Measurements from ENCODE around the gene ARHGEF28. TPM values are rescaled to one million over a fixed set of nuclear protein-coding genes. Genes with fewer than 3 reads are reported as not detected.

ARHGEF28 gene
- total RNA-seq, 2 experiments from 2014 or later: not detected

GRCh38 chr5:73740274-73740790 is 114.3 kb downstream of the ARHGEF28 start:
- no peak overlapping the region for H3K4me3 ChIP-seq (ENCODE audit: low read depth, low read length, poor library complexity, severe bottlenecking)
- no peaks in the 10 kb centered on the region for H3K36me3 ChIP-seq (ENCODE audit: insufficient read depth, low read length)
- intact Hi-C loops (cut with micrococcal nuclease; ENCODE audit: unreplicated experiment): no loop called here
- H4K20me1 ChIP-seq (ENCODE audit: insufficient read depth, low read length): no peaks in the 10 kb centered on the region
- BruUV-seq (replicated peaks): no TSS peak
- no peak overlapping the region for H3K4me2 ChIP-seq (ENCODE audit: low read length)
- ChIA-PET CTCF (ENCODE audit: unreplicated experiment) (no interaction called here), POLR2A (interaction anchor here (1.0 kb wide), 1 partner anchor 10 kb away, joined by 6 read pairs; no protein-coding TSS in a partner anchor)
- H3K27ac ChIP-seq (ENCODE audit: low read depth, low read length, poor library complexity, severe bottlenecking): no peak overlapping the region
- H2AFZ ChIP-seq (ENCODE audit: low read length): no peak overlapping the region
- H3K79me2 ChIP-seq (ENCODE audit: insufficient read depth, low read depth, low read length): no peaks in the 10 kb centered on the region
- no peak for TF ChIP-seq CTCF (conservative IDR thresholded peaks at IDR 0.05; ENCODE audit: low read length)
- TF ChIP-seq EZH2phosphoT487 (IDR thresholded peaks at IDR 0.05; ENCODE audit: borderline replicate concordance, low read depth, low read length): no peak
- H3K9me2 ChIP-seq (ENCODE audit: insufficient read depth, low read length): no peaks in the 10 kb centered on the region
- DNase-seq (ENCODE audit: low spot score): no peak
- H3K4me1 ChIP-seq (ENCODE audit: insufficient read depth, low read length, poor library complexity, severe bottlenecking): no peaks in the 10 kb centered on the region
- H3K9me3 ChIP-seq (ENCODE audit: low read length): no peaks in the 10 kb centered on the region

GRCh38 chr5:73743161-73743560 is 117.2 kb downstream of the ARHGEF28 start:
- ChIA-PET POLR2A (no interaction called here), CTCF (ENCODE audit: unreplicated experiment) (no interaction called here)
- Histone ChIP-seq H3K36me3 (ENCODE audit: insufficient read depth, low read length) (no peaks in the 10 kb centered on the region), H3K4me3 (ENCODE audit: low read depth, low read length, poor library complexity, severe bottlenecking) (no peak overlapping the region), H3K4me2 (ENCODE audit: low read length) (no peak overlapping the region), H4K20me1 (ENCODE audit: insufficient read depth, low read length) (no peaks in the 10 kb centered on the region), H2AFZ (ENCODE audit: low read length) (no peak overlapping the region), H3K4me1 (ENCODE audit: insufficient read depth, low read length, poor library complexity, severe bottlenecking) (no peaks in the 10 kb centered on the region), H3K9me3 (ENCODE audit: low read length) (no peaks in the 10 kb centered on the region), H3K9me2 (ENCODE audit: insufficient read depth, low read length) (no peaks in the 10 kb centered on the region), H3K27ac (ENCODE audit: low read depth, low read length, poor library complexity, severe bottlenecking) (no peak overlapping the region), H3K79me2 (ENCODE audit: insufficient read depth, low read depth, low read length) (no peaks in the 10 kb centered on the region)
- TF ChIP-seq EZH2phosphoT487 (IDR thresholded peaks at IDR 0.05; ENCODE audit: borderline replicate concordance, low read depth, low read length): no peak
- intact Hi-C loops (cut with micrococcal nuclease; ENCODE audit: unreplicated experiment): no loop called here
- no TSS peak for BruUV-seq (replicated peaks)
- DNase-seq (ENCODE audit: low spot score): no peak

- no peak for DNase-seq (ENCODE audit: low spot score)
- H3K4me3 ChIP-seq (ENCODE audit: low read depth, low read length, poor library complexity, severe bottlenecking): no peak overlapping the region
- no peak overlapping the region for H3K27ac ChIP-seq (ENCODE audit: low read depth, low read length, poor library complexity, severe bottlenecking)
- no peaks in the 10 kb centered on the region for H4K20me1 ChIP-seq (ENCODE audit: insufficient read depth, low read length)
- intact Hi-C loops (cut with micrococcal nuclease; ENCODE audit: unreplicated experiment): no loop called here
- ChIA-PET POLR2A (no interaction called here), CTCF (ENCODE audit: unreplicated experiment) (no interaction called here)
- no peaks in the 10 kb centered on the region for H3K9me2 ChIP-seq (ENCODE audit: insufficient read depth, low read length)
- TF ChIP-seq EZH2phosphoT487 (IDR thresholded peaks at IDR 0.05; ENCODE audit: borderline replicate concordance, low read depth, low read length) (no peak), CTCF (conservative IDR thresholded peaks at IDR 0.05; ENCODE audit: low read length) (no peak)
- no peaks in the 10 kb centered on the region for H3K4me1 ChIP-seq (ENCODE audit: insufficient read depth, low read length, poor library complexity, severe bottlenecking)
- H3K36me3 ChIP-seq (ENCODE audit: insufficient read depth, low read length): no peaks in the 10 kb centered on the region
- no TSS peak for BruUV-seq (replicated peaks)
- no peak overlapping the region for H2AFZ ChIP-seq (ENCODE audit: low read length)
- no peak overlapping the region for H3K4me2 ChIP-seq (ENCODE audit: low read length)
- H3K9me3 ChIP-seq (ENCODE audit: low read length): no peaks in the 10 kb centered on the region
- no peaks in the 10 kb centered on the region for H3K79me2 ChIP-seq (ENCODE audit: insufficient read depth, low read depth, low read length)
These were observed 119.8 kb downstream of the ARHGEF28 start for GRCh38 chr5:73745836-73746235.

Measured in OCI-LY7 (cell line).